GM12892 (cell line): ENCODE data around the gene SRPK3. TPM values are rescaled to one million over a fixed set of nuclear protein-coding genes. Genes with fewer than 3 reads are reported as not detected.

Source experiments
- DNase-seq: peaks from one replicate; pipeline ENCODE4 v3.0.0; 2011; ENCODE audit not compliant: insufficient read length
- FAIRE-seq: peaks from 2 replicates; lab custom pipeline; 2011; peaks lifted over from hg19 to GRCh38; lab: Jason Lieb, UNC
- POLR2A ChIP-seq: IDR thresholded peaks from 2 replicates; pipeline ENCODE4 v1.6.1; 2011; ENCODE audit warnings: low read depth, low read length, control low read depth
- POLR2AphosphoS5 ChIP-seq: IDR thresholded peaks from 2 replicates; pipeline ENCODE4 v1.6.1; 2011; ENCODE audit warnings: low read depth, low read length, control low read depth
- TAF1 ChIP-seq: IDR thresholded peaks from 2 replicates; pipeline ENCODE4 v1.6.1; 2011; ENCODE audit warnings: low read depth, mild to moderate bottlenecking, control low read depth, low read length, borderline replicate concordance
- polyA plus RNA-seq: library from polyadenylated mRNA; unstranded; fragments of >200 nt; gene quantifications from one replicate; pipeline ENCODE4 v1.2.1, GENCODE V29; 2012; ENCODE audit warnings: missing spikeins, inconsistent platforms; ENCODE audit not compliant: missing spikeins

Gene SRPK3
- 0.32 TPM for polyA plus RNA-seq

- FAIRE-seq (no peak), DNase-seq (no peak)
Observed at GRCh38 chrX:153780678-153781427, at the start of gene SRPK3. SRPK3 (plus strand) TSS chrX:153781041; CDS start chrX:153781087, 46 bp downstream.

GRCh38 chrX:153731117-153731844 is 49.6 kb upstream of the SRPK3 start:
- FAIRE-seq (no peak), DNase-seq (no peak)

More at GRCh38 chrX:153780678-153781427, at the start of gene SRPK3:
- TF ChIP-seq POLR2A (no peak), POLR2AphosphoS5 (no peak), TAF1 (no peak)

GRCh38 chrX:153731845-153732215 is 49.0 kb upstream of the SRPK3 start:
- TF ChIP-seq POLR2AphosphoS5 (no peak), POLR2A (no peak), TAF1 (no peak)
- DNase-seq (no peak), FAIRE-seq (no peak)

More at GRCh38 chrX:153731117-153731844, 49.6 kb upstream of the SRPK3 start:
- TF ChIP-seq TAF1 (no peak), POLR2AphosphoS5 (no peak), POLR2A (no peak)

GRCh38 chrX:153732401-153732800 is 48.4 kb upstream of the SRPK3 start:
- FAIRE-seq (no peak), DNase-seq (no peak)
- TF ChIP-seq TAF1 = no peak
- no peak for TF ChIP-seq POLR2A

GRCh38 chrX:153733651-153734240 is 47.1 kb upstream of the SRPK3 start:
- TF ChIP-seq POLR2AphosphoS5 (no peak), TAF1 (no peak), POLR2A (no peak)
- no peak for DNase-seq
- no peak for FAIRE-seq

GRCh38 chrX:153734871-153735270 is 46.0 kb upstream of the SRPK3 start:
- TF ChIP-seq POLR2A (no peak), POLR2AphosphoS5 (no peak), TAF1 (no peak)
- FAIRE-seq = no peak

GRCh38 chrX:153735274-153735673 is 45.6 kb upstream of the SRPK3 start:
- DNase-seq (no peak), FAIRE-seq (no peak)
- TF ChIP-seq POLR2A (no peak), TAF1 (no peak), POLR2AphosphoS5 (no peak)

More at GRCh38 chrX:153734871-153735270, 46.0 kb upstream of the SRPK3 start:
- DNase-seq = no peak

GRCh38 chrX:153736071-153736820 is 44.6 kb upstream of the SRPK3 start:
- DNase-seq (no peak), FAIRE-seq (no peak)
- TF ChIP-seq POLR2A = no peak
- no peak for TF ChIP-seq TAF1
- no peak for TF ChIP-seq POLR2AphosphoS5

- TF ChIP-seq POLR2A (no peak), TAF1 (no peak), POLR2AphosphoS5 (no peak)
- FAIRE-seq (no peak), DNase-seq (no peak)
Observed at GRCh38 chrX:153736871-153737441, 43.9 kb upstream of the SRPK3 start.

GRCh38 chrX:153738056-153738605 is 42.7 kb upstream of the SRPK3 start:
- FAIRE-seq (no peak), DNase-seq (no peak)
- TF ChIP-seq TAF1 (no peak), POLR2AphosphoS5 (no peak), POLR2A (no peak)
